HS-5 (cell line): ENCODE results near the gene KRT4.
"Not testable (repeated sequence)": the region's sequence is repeated elsewhere in the genome, so short reads cannot be mapped to it uniquely, and the experiment has no call there.

ENCODE experiments used
- DNase-seq: peaks from one replicate; pipeline ENCODE4 v3.0.0-alpha.2; 2012; ENCODE audit warnings: low read depth

KRT4 gene

GRCh38 chr12:52772772-52773171, 41.1 kb downstream of the KRT4 start:
- no peak for DNase-seq

- DNase-seq, result no peak
These were observed 41.7 kb downstream of the KRT4 start for GRCh38 chr12:52772188-52772587.

- no peak for DNase-seq
These were observed 42.4 kb downstream of the KRT4 start for GRCh38 chr12:52771505-52771904.

GRCh38 chr12:52771088-52771487, 42.8 kb downstream of the KRT4 start:
- no peak for DNase-seq

- no peak for DNase-seq
These were observed 44.0 kb downstream of the KRT4 start for GRCh38 chr12:52769946-52770345.

- DNase-seq, result no peak
These were observed 44.6 kb downstream of the KRT4 start for GRCh38 chr12:52769354-52769753.

GRCh38 chr12:52768479-52769200, 45.3 kb downstream of the KRT4 start:
- no peak for DNase-seq

- DNase-seq, result no peak
These were observed 46.5 kb downstream of the KRT4 start for GRCh38 chr12:52767427-52767826.

GRCh38 chr12:52767020-52767379, 46.9 kb downstream of the KRT4 start:
- no peak for DNase-seq

- no peak for DNase-seq
These were observed 47.4 kb downstream of the KRT4 start for GRCh38 chr12:52766351-52767019.

GRCh38 chr12:52765702-52766101, 48.2 kb downstream of the KRT4 start:
- DNase-seq, result no peak

- DNase-seq, result no peak
These were observed 49.9 kb downstream of the KRT4 start for GRCh38 chr12:52763991-52764390.

- no peak for DNase-seq
These were observed 50.8 kb downstream of the KRT4 start for GRCh38 chr12:52763036-52763659.

GRCh38 chr12:52761802-52762201, 52.1 kb downstream of the KRT4 start:
- DNase-seq, result no peak

GRCh38 chr12:52761218-52761617, 52.7 kb downstream of the KRT4 start:
- not testable (repeated sequence) for DNase-seq

GRCh38 chr12:52760623-52761022, 53.3 kb downstream of the KRT4 start:
- DNase-seq, result no peak

GRCh38 chr12:52759695-52760094, 54.2 kb downstream of the KRT4 start:
- no peak for DNase-seq

GRCh38 chr12:52759218-52759617, 54.7 kb downstream of the KRT4 start:
- no peak for DNase-seq

- no peak for DNase-seq
These were observed 56.3 kb downstream of the KRT4 start for GRCh38 chr12:52757449-52758176.
